GM21390 (cell line): ENCODE results near the gene CLCN4.

Experiments
- ATAC-seq: cut with Tn5 transposase; IDR thresholded peaks from one replicate; pipeline ENCODE4 v1.9.1; 2021; ENCODE audit not compliant: unreplicated experiment

Gene CLCN4

DNA sequence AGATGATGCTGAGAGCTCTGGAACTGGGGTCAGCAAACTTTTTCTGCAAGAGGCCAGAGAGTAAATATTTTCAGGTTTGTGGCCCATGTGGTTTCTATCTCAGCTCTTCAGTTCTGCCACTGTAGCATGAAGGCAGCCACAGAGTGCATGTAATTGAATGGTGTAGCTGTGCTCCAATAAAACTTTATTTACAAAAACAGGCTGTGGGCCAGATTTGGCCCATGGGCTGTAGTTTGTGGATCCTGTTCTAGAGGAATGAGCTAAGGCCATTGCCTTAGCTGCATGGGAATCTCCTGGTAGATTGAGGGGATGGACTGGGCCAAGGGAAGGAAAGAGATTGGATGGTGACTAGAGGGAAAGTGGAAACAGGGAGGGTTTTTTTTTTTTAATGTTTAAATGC, 36.8 kb downstream of the CLCN4 start:
- no peak for ATAC-seq

- no peak for ATAC-seq
Observed at GRCh38 chrX:10195425-10195824, 38.6 kb downstream of the CLCN4 start.

DNA sequence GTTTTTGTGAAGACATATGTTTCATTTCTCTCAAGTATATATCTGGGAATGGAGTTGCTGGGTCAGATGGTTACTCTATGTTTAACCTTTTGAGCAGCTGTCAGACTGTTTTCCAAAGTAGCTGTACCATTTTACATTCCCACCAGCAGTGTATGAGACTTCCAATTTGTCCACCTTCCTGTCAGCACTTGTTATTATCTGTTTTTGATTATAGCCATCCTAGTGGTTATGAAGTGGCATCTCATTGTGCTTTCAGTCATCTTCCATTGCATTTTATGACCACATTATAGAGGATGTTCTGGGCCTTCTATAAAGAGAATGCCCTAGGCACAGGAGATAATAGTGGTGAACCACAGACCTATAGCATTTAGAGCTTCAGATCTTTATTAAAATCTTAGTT, 39.2 kb downstream of the CLCN4 start:
- ATAC-seq = no peak

- no peak for ATAC-seq
Observed at GRCh38 chrX:10197279-10198210, 40.8 kb downstream of the CLCN4 start.

DNA sequence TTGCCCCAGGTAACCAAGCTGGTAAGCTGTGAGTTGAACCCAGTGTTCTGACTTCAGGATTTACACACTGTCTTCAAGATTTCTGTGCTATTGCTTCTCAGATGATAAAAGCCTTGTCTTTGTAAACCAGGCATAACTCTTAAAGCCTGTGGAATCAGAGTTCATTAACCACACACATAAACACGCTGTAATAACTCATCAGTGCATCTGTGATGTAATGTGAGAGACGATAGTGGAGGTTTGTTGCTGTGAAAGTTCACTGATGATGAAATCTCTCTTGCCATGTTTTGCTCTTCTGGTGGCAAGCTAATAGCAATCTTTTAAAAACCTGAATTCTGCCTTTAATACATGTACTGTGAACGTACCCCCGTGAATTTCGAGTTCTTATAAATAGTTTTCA, 41.5 kb downstream of the CLCN4 start:
- ATAC-seq = no peak

- no peak for ATAC-seq
Observed at GRCh38 chrX:10199212-10199611, 42.4 kb downstream of the CLCN4 start.

DNA sequence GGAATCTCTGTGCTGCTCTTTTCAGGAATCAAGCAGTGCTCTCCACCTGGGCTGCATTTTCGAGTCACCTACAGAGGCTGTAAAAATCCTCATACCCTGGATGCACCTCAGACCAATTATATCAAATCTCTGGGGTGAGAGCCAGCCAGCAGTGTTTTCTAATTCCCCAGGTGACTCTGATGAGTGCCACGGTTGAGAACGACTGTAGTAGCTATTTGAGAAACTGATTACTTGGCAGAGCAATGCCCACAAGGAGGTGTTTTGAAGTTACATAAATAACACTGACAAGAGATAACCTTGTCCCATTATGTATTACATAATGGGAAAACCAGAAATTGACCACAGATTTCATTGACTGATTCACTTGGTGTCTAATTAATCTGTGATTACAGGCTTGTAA, 46.8 kb downstream of the CLCN4 start:
- no peak for ATAC-seq

DNA sequence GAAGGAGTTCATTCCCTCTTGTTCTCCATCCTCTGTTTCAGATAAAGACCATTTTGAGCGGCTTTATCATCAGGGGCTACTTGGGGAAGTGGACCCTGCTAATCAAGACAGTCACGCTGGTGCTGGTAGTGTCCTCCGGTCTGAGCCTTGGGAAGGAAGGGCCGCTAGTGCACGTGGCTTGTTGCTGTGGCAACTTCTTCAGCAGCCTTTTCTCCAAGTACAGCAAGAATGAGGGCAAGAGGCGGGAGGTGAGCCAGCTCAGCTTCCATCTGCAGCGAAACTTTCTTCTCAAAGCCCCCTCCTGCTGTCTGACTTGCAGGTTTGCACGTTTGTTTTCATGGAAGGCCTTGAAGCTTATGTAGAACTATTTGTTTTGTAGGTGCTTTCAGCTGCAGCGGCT, 49.5 kb downstream of the CLCN4 start:
- no peak for ATAC-seq

- no peak for ATAC-seq
Observed at GRCh38 chrX:10208281-10208856, 51.6 kb downstream of the CLCN4 start.

DNA sequence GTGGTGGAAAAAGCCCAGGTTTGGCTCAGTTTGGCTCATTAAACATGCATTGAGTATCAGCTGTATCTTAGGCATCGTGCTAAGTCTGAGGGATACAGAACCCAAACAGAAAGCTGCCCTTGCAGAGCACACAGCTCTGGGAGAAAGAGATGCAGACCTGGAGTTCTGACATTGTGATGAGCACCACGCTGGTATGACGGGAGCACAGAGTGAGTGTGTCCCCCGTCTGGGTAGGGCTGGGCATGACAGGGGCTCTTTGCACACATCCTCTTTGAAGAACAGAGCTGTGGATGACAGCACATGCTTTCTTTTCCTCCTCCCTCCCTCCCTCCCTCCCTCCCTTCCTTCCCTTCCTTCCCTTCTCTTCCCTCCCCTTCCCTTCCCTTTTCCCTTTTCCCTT, 52.2 kb downstream of the CLCN4 start:
- ATAC-seq = no peak

- ATAC-seq = no peak
Observed at GRCh38 chrX:10212395-10212794, 55.6 kb downstream of the CLCN4 start.

DNA sequence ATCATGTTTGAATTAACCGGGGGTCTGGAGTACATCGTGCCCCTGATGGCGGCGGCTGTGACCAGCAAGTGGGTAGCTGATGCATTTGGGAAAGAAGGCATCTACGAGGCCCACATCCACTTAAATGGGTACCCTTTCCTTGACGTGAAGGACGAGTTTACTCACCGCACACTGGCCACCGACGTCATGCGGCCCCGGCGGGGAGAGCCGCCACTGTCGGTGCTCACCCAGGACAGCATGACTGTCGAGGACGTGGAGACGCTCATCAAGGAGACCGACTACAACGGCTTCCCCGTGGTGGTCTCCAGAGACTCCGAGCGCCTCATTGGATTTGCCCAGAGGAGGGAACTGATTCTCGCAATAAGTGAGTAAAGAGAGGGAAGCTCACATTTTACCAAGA, 56.9 kb downstream of the CLCN4 start:
- ATAC-seq = no peak

DNA sequence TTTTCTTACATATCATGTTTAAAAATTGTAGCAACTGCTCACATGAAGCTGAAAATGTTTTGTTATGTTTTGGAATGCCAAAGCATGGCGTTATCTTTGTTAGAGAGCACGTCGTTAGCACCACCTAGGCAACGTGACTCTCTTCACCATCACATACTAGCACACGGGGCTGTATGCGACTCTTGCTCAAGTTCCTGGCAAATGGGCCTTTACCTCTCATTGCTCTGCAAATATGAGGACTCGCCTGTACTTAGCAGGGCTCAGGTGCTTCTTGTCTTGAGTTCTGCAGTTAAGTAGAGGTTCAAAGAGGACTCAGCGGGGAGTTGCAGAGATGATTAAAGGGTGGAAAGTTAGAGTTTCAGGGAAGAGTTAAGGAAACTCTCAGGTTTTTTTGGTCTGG, 59.4 kb downstream of the CLCN4 start:
- ATAC-seq = no peak

- no peak for ATAC-seq
Observed at GRCh38 chrX:10217198-10217597, 60.4 kb downstream of the CLCN4 start.

DNA sequence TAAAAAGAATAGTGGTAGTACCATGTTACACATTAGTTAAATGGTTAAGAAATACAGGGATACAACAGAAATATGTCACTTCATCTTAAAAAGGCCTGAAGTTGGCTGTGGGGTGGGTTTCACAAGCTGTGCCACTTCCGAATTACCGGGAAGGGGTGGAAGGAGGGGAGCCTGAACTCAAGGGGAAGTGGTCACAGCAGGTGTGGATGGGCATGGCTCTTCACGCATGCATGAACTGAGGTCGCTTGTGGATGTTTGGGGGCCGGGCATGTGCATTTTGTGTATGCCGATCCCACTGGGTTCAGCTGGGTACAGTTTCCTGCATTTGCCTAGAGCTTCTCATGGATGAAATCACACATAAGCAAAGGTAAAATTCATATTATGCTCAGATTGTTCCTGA, 64.9 kb downstream of the CLCN4 start:
- ATAC-seq = no peak

GRCh38 chrX:10223276-10223675, 66.5 kb downstream of the CLCN4 start:
- no peak for ATAC-seq

- ATAC-seq = no peak
Observed at GRCh38 chrX:10223781-10224180, 67.0 kb downstream of the CLCN4 start.

GRCh38 chrX:10230222-10230621, 73.4 kb downstream of the CLCN4 start:
- ATAC-seq = no peak

GRCh38 chrX:10231461-10231860, 74.7 kb downstream of the CLCN4 start:
- ATAC-seq = no peak

- ATAC-seq = no peak
Observed at GRCh38 chrX:10233173-10233572, 76.4 kb downstream of the CLCN4 start.

GRCh38 chrX:10233696-10234095, 76.9 kb downstream of the CLCN4 start:
- no peak for ATAC-seq

- ATAC-seq = no peak
Observed at GRCh38 chrX:10235851-10236250, 79.1 kb downstream of the CLCN4 start.

GRCh38 chrX:10237241-10237640, 80.5 kb downstream of the CLCN4 start:
- ATAC-seq = no peak
